ENCODE results near the gene ULK4.

ULK4 gene

DNA sequence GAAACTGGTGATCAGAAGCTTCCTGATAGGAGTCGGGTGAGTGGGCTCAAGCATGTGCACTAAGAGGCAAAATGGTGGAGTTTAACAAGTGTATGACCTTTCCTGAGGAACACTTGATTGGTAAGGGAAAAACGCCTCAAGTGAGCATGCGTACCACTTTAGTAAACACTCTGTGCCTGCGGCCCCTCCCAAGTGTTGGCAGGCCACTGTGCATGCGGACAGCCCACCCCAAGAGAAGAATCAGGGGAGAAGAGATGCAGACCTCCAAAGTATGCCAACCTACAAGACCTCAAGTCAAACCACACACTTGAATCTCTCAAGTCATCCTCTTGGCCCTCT is 640.3 kb downstream of the ULK4 start:
- no peak overlapping the region for H3K27ac ChIP-seq
- TF ChIP-seq, protein P1, sequence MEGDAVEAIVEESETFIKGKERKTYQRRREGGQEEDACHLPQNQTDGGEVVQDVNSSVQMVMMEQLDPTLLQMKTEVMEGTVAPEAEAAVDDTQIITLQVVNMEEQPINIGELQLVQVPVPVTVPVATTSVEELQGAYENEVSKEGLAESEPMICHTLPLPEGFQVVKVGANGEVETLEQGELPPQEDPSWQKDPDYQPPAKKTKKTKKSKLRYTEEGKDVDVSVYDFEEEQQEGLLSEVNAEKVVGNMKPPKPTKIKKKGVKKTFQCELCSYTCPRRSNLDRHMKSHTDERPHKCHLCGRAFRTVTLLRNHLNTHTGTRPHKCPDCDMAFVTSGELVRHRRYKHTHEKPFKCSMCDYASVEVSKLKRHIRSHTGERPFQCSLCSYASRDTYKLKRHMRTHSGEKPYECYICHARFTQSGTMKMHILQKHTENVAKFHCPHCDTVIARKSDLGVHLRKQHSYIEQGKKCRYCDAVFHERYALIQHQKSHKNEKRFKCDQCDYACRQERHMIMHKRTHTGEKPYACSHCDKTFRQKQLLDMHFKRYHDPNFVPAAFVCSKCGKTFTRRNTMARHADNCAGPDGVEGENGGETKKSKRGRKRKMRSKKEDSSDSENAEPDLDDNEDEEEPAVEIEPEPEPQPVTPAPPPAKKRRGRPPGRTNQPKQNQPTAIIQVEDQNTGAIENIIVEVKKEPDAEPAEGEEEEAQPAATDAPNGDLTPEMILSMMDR (conservative IDR thresholded peaks at IDR 0.05): no peak
- no peak for TF ChIP-seq ZFX (IDR thresholded peaks at IDR 0.05)

DNA sequence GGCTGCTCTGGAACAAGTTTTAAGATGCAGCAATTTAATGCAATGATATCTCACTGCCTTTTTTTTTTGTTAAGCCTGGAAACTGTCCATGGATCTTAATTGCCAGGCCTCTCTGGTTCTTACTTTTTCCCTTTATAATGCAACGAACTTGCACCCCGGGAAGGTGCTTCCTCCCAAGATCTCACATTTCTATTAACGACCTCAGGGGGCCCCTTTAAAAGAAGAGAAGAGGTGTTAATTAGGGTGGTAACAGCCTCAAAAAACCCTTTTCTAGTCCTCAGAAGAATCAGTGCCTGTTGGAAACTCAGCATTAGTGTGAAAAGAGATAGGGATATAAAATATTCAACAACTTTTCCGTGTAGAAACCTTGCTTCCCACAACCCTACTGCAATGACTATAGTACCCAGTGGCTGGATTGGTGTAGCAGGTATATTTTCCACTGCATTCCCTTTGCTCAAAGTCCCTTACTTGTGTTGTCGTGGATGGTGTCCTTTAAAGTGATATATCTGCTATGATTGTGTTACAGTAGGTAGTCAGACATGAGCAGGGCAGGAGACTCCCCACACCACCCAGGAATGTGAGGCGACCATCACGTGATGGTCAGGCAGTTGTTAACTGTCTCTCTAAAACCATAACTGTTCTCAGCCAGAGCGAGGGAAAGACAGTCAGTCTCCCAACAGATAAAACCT is 640.8 kb downstream of the ULK4 start:
- no peak overlapping the region for H3K27ac ChIP-seq
- no peak for TF ChIP-seq ZFX (IDR thresholded peaks at IDR 0.05)
- TF ChIP-seq, protein P1 (conservative IDR thresholded peaks at IDR 0.05): no peak

DNA sequence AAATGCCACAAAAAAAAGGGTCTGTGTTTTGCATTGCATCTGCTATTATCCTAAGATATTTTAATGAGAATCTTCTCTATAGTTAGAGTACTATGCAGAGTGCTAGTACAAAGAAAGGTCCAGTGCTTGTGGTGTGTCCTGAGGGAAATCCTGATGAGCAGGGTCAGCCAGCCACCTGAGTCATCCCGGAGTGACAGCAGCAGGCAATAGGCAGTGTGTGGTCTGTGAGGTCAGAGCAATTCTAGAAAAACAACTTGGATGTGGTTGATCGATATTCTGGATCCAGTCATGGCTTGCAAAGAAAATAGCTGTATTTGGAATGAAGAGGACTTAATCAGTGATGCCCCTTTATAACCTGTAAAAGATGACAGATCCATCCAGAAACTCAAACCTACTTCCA is 643.4 kb downstream of the ULK4 start:
- TF ChIP-seq ZFX (IDR thresholded peaks at IDR 0.05): no peak
- TF ChIP-seq, protein P1 (conservative IDR thresholded peaks at IDR 0.05): no peak
- H3K27ac ChIP-seq: no peak overlapping the region

DNA sequence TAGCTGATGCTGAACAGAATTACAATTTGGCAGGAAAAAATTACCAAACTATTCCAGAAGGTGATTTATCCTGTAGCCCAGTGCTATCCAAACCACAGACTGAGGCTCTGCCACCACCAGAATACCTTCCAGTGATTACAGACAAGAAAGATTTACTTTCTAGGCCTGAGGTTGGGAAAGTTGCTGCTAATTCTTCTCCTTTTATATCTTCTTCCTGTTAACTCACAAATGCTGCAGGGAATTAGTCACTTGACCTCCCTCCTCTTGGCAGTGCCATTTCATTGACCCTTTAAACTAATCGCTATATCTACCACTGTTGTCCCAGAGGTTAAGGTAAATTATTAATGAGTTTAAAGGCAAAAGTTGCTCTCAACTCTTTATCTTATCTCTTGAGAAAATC is 644.2 kb downstream of the ULK4 start:
- TF ChIP-seq, protein P1 (conservative IDR thresholded peaks at IDR 0.05): no peak
- TF ChIP-seq ZFX (IDR thresholded peaks at IDR 0.05): no peak
- no peak overlapping the region for H3K27ac ChIP-seq

DNA sequence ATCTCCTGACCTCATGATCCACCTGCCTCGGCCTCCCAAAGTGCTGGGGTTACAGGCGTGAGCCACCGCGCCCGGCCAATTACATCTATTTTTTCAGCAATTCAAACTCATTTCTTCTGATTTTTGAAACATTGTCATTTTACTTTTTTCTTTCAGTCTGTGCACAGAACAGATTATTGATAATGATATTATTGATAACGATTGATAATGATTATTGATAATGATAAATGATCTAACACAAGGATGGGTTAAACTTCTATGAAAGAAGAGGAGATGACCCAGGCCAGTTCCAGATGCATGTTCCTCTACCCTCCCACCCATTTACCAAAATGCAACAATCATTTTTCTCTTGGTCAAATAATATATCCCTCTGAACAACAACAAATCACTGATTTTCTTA is 644.6 kb downstream of the ULK4 start:
- no peak overlapping the region for H3K27ac ChIP-seq
- TF ChIP-seq ZFX (IDR thresholded peaks at IDR 0.05): no peak
- TF ChIP-seq, protein P1 (conservative IDR thresholded peaks at IDR 0.05): no peak

DNA sequence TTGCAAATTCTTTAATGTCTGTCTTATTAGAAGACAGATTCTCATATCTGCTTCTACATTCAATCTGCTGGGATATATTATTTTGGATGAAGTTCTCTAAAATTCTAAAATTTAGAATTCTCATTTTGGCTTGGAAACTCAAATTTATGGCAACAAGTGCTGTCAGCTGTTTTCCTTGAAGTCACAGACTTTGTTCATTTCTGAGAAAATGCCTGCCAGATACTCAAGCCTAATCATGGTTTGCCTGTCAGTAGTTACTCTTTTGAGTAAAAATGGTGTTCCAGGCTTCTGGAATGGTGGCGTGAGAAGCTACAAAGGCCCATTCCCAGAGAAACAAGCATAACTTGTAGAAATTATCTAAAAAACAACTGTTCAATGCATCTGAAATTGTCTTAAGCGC is 646.8 kb downstream of the ULK4 start:
- H3K27ac ChIP-seq: no peak overlapping the region
- TF ChIP-seq, protein P1 (conservative IDR thresholded peaks at IDR 0.05): no peak
- no peak for TF ChIP-seq ZFX (IDR thresholded peaks at IDR 0.05)

DNA sequence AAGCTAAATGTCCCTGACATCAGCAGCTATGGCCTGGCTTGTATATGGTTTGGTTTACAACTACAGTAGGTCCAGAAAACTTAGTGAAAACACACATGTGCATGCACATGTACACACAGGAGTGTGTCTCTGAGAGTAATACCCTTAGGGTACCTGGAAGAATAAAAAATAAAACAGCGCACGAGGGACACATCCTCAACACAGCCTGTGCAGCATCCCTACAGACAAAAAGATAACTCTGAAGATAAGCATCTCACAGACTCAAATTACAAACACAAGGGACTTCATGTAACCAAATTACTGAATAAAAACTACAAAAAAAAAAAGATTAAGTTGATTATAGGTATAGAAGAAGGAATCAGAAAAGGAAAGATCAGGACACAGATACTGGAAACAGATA is 653.8 kb downstream of the ULK4 start:
- TF ChIP-seq, protein P1 (conservative IDR thresholded peaks at IDR 0.05): no peak
- no peak for TF ChIP-seq ZFX (IDR thresholded peaks at IDR 0.05)
- H3K27ac ChIP-seq: no peak overlapping the region

Measured in C4-2B (cell line).